Upper lobe of left lung (tissue), 4 donors: ENCODE results near the gene ADAMTS17.

Experiments
- CTCF ChIP-seq, 6 experiments: fragments of 450-650 bp in 4 of 6; fragments of 200-600 bp in 2 of 6; sonication (generic) in 2 of 6; IDR thresholded peaks; one replicate each; pipeline ENCODE4 v1.5.1; 2016 to 2019; ENCODE audit warnings: antibody characterized with exemption in 6 of 6
- EP300 ChIP-seq, 4 donors: sonication (generic); formaldehyde crosslinking; IDR thresholded peaks; one replicate each; pipeline ENCODE4 v1.5.1; 2017; ENCODE audit warnings: antibody characterized with exemption in 4 of 4, control low read depth in 2 of 4
- POLR2A ChIP-seq, 4 donors: fragments of 450-650 bp; IDR thresholded peaks; one replicate each; pipeline ENCODE4 v1.5.1; 2016 to 2017; ENCODE audit warnings: antibody characterized with exemption in 4 of 4, mild to moderate bottlenecking in 2 of 4
- POLR2AphosphoS5 ChIP-seq, 2 donors: sonication (generic); formaldehyde crosslinking; IDR thresholded peaks; one replicate each; pipeline ENCODE4 v1.5.1; 2017; ENCODE audit warnings: antibody characterized with exemption in 2 of 2

GRCh38 chr15:100055821-100056220, 286.0 kb downstream of the ADAMTS17 start:
- TF ChIP-seq POLR2A (IDR thresholded peaks at IDR 0.05), result no peak
- no peak for TF ChIP-seq CTCF (IDR thresholded peaks at IDR 0.05)
- TF ChIP-seq EP300 (IDR thresholded peaks at IDR 0.05), result no peak
- TF ChIP-seq POLR2AphosphoS5 (IDR thresholded peaks at IDR 0.05), result no peak
